WTC11 (cell line): ENCODE data around the gene GNS. TPM values are rescaled to one million over a fixed set of nuclear protein-coding genes. Genes with fewer than 3 reads are reported as not detected.

Source experiments
- ATAC-seq: fragments of 200-7000 bp; cut with Tn5 transposase; 2 replicates; pipeline ENCODE4 v1.10.0; 2021; ENCODE audit warnings: mild to moderate bottlenecking, moderate library complexity
- CTCF ChIA-PET: fragments of 300-600 bp; sonication (Branson Sonifier 250); formaldehyde crosslinking; loops from one replicate; lab custom pipeline; 2021; ENCODE audit warnings: antibody characterized with exemption; lab: Charles Lee
- POLR2A ChIA-PET: fragments of 350-600 bp; sonication (Branson Sonifier 250); formaldehyde crosslinking; loops from one replicate; lab custom pipeline; 2021; ENCODE audit warnings: antibody characterized with exemption; lab: Charles Lee
- DNase-seq: peaks from one replicate; pipeline ENCODE4 v3.0.0; 2021; ENCODE audit warnings: low spot score
- H3K27ac Mint-ChIP-seq: 2 replicates; pipeline ENCODE4 v1.8.0; 2021; ENCODE audit warnings: mixed read lengths
- H3K27me3 Mint-ChIP-seq: 2 replicates; pipeline ENCODE4 v1.8.0; 2021; ENCODE audit warnings: low read depth, mild to moderate bottlenecking, moderate library complexity, mixed read lengths
- H3K36me3 Mint-ChIP-seq: 2 replicates; pipeline ENCODE4 v1.8.0; 2021; ENCODE audit warnings: mixed read lengths
- H3K4me1 Mint-ChIP-seq: 2 replicates; pipeline ENCODE4 v1.8.0; 2022; ENCODE audit warnings: mixed read lengths
- H3K4me3 Mint-ChIP-seq: 2 replicates; pipeline ENCODE4 v1.8.0; 2021; ENCODE audit warnings: mild to moderate bottlenecking, moderate library complexity, mixed read lengths
- H3K9me3 Mint-ChIP-seq: 2 replicates; pipeline ENCODE4 v1.8.0; 2021; ENCODE audit warnings: mixed read lengths
- AFF4 ChIP-seq: sonication (generic); formaldehyde crosslinking; IDR thresholded peaks from 2 replicates; pipeline ENCODE4 v1.8.1; 2023; ENCODE audit warnings: mild to moderate bottlenecking, missing genetic modification reagents, borderline replicate concordance
- ATF1 ChIP-seq: sonication (generic); formaldehyde crosslinking; IDR thresholded peaks from 2 replicates; pipeline ENCODE4 v1.8.1; 2023; ENCODE audit warnings: mild to moderate bottlenecking, moderate library complexity, missing genetic modification reagents
- CREB1 ChIP-seq: sonication (generic); formaldehyde crosslinking; IDR thresholded peaks from 2 replicates; pipeline ENCODE4 v1.8.0; 2023; ENCODE audit warnings: mild to moderate bottlenecking, missing genetic modification reagents
- E2F5 ChIP-seq: sonication (generic); formaldehyde crosslinking; IDR thresholded peaks from 2 replicates; pipeline ENCODE4 v1.8.1; 2022; ENCODE audit warnings: mild to moderate bottlenecking, moderate library complexity, missing genetic modification reagents
- HMGA2 ChIP-seq: fragments of 250-450 bp; sonication (Bioruptor Pico); IDR thresholded peaks from 2 replicates; pipeline ENCODE4 v1.4.0; 2021; ENCODE audit warnings: mild to moderate bottlenecking, moderate library complexity
- JUN ChIP-seq: sonication (generic); formaldehyde crosslinking; IDR thresholded peaks from 2 replicates; pipeline ENCODE4 v1.8.0; 2023; ENCODE audit warnings: mild to moderate bottlenecking, missing genetic modification reagents
- MLX ChIP-seq: sonication (generic); formaldehyde crosslinking; IDR thresholded peaks from 2 replicates; pipeline ENCODE4 v1.8.1; 2023; ENCODE audit warnings: mild to moderate bottlenecking, missing genetic modification reagents, moderate library complexity
- MXD4 ChIP-seq: fragments of 250-450 bp; sonication (Bioruptor Pico); IDR thresholded peaks from 2 replicates; pipeline ENCODE4 v1.8.0; 2021; ENCODE audit warnings: mild to moderate bottlenecking, moderate library complexity, borderline replicate concordance
- MYBL2 ChIP-seq: sonication (generic); formaldehyde crosslinking; IDR thresholded peaks from 2 replicates; pipeline ENCODE4 v1.8.1; 2023; ENCODE audit warnings: mild to moderate bottlenecking, moderate library complexity, missing genetic modification reagents
- NFATC4 ChIP-seq: fragments of 250-450 bp; sonication (Bioruptor Pico); IDR thresholded peaks from 2 replicates; pipeline ENCODE4 v1.9.0; 2021; ENCODE audit warnings: mild to moderate bottlenecking
- NFE2L1 ChIP-seq: sonication (generic); formaldehyde crosslinking; IDR thresholded peaks from 2 replicates; pipeline ENCODE4 v1.8.1; 2023; ENCODE audit warnings: missing genetic modification reagents
- NFYB ChIP-seq: sonication (generic); formaldehyde crosslinking; conservative IDR thresholded peaks from 2 replicates; pipeline ENCODE4 v1.8.0; 2022; ENCODE audit warnings: low read depth, missing genetic modification reagents
- RORB ChIP-seq: fragments of 250-450 bp; sonication (Bioruptor Pico); IDR thresholded peaks from 2 replicates; pipeline ENCODE4 v1.9.0; 2021; ENCODE audit warnings: mild to moderate bottlenecking
- SMAD4 ChIP-seq: sonication (generic); formaldehyde crosslinking; IDR thresholded peaks from 2 replicates; pipeline ENCODE4 v1.8.0; 2022; ENCODE audit warnings: mild to moderate bottlenecking, missing genetic modification reagents
- TCF7 ChIP-seq: sonication (generic); formaldehyde crosslinking; IDR thresholded peaks from 2 replicates; pipeline ENCODE4 v1.8.0; 2022; ENCODE audit warnings: mild to moderate bottlenecking, low read depth, missing genetic modification reagents, moderate library complexity
- TEAD4 ChIP-seq: sonication (generic); formaldehyde crosslinking; IDR thresholded peaks from 2 replicates; pipeline ENCODE4 v1.8.0; 2022; ENCODE audit warnings: mild to moderate bottlenecking, missing genetic modification reagents
- TP53 ChIP-seq: sonication (generic); formaldehyde crosslinking; IDR thresholded peaks from 2 replicates; pipeline ENCODE4 v1.8.1; 2023; ENCODE audit warnings: mild to moderate bottlenecking, missing genetic modification reagents
- ZNF263 ChIP-seq: sonication (generic); formaldehyde crosslinking; IDR thresholded peaks from 2 replicates; pipeline ENCODE4 v1.8.1; 2022; ENCODE audit warnings: low read depth, mild to moderate bottlenecking, moderate library complexity, missing genetic modification reagents
- ZNF423 ChIP-seq: fragments of 250-450 bp; sonication (Bioruptor Pico); IDR thresholded peaks from 2 replicates; pipeline ENCODE4 v2.1.2; 2022; ENCODE audit warnings: mild to moderate bottlenecking, moderate library complexity
- ZNF512 ChIP-seq: sonication (generic); formaldehyde crosslinking; IDR thresholded peaks from 2 replicates; pipeline ENCODE4 v1.8.1; 2022; ENCODE audit warnings: missing genetic modification reagents, borderline replicate concordance
- total RNA-seq: library from RNA; stranded (reverse); gene quantifications from 3 replicates; pipeline ENCODE4 v1.2.3, GENCODE V29; 2021
- TF ChIP-seq, protein P1 (sequence below): sonication (generic); formaldehyde crosslinking; IDR thresholded peaks from 2 replicates; pipeline ENCODE4 v1.8.0; 2023; ENCODE audit warnings: mild to moderate bottlenecking, missing genetic modification reagents
- TF ChIP-seq, protein P2 (sequence below): sonication (generic); formaldehyde crosslinking; IDR thresholded peaks from 2 replicates; pipeline ENCODE4 v1.8.1; 2023; ENCODE audit warnings: mild to moderate bottlenecking, moderate library complexity, missing genetic modification reagents

The GNS gene
- total RNA-seq, 1 experiment from 2014 or later, result 24.7 TPM

GRCh38 chr12:64688219-64688618 lies 71.0 kb downstream of the GNS start:
- no peak overlapping the region for H3K4me3 Mint-ChIP-seq
- no peaks in the 10 kb centered on the region for H3K9me3 Mint-ChIP-seq
- POLR2A ChIA-PET, result no interaction called here
- H3K27me3 Mint-ChIP-seq, result no peaks in the 10 kb centered on the region
- ATAC-seq, result no peak
- peaks cover 41% of the 10 kb centered on the region for H3K36me3 Mint-ChIP-seq
- no peak for DNase-seq
- peak overlapping the region; percentile 61 for H3K27ac Mint-ChIP-seq
- no peak for TF ChIP-seq TEAD4
- TF ChIP-seq ATF1 (CRISPR knock-in tag), result no peak
- no peak for TF ChIP-seq TP53
- no peak for TF ChIP-seq JUN (CRISPR knock-in tag)
- TF ChIP-seq ZNF512 (CRISPR knock-in tag), result no peak
- TF ChIP-seq ZNF423 (CRISPR knock-in tag), result no peak
- TF ChIP-seq, all 79 proteins: peak for 0
- peaks cover 40% of the 10 kb centered on the region for H3K4me1 Mint-ChIP-seq
- CTCF ChIA-PET, result interaction anchor here (1.8 to 3.1 kb wide), 2 partner anchors 10 to 139 kb away, joined by 6 to 7 read pairs; no protein-coding TSS in a partner anchor

DNA sequence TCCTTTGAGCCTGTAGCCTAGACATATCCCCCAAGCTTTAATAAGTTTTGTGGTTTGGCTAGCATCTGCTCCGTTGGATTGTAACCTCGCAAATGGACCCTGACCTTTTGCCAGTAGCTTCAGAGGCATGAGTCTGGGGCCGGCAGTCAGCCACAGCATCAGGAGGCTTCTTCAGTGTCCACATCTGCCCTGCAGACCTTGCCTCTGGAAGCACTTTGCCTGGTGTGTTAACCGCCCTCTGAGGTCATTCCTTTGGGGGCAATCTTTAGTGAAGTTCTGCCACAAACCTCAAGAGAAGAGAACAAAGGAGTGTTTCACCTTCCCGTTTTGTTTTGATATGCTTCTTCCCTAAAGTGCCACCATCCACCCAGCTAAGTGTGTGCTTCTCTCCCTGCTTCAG lies 71.4 kb downstream of the GNS start:
- H3K27me3 Mint-ChIP-seq, result no peaks in the 10 kb centered on the region
- peaks cover 41% of the 10 kb centered on the region for H3K4me1 Mint-ChIP-seq
- POLR2A ChIA-PET, result no interaction called here
- ATAC-seq, result no peak
- H3K9me3 Mint-ChIP-seq, result no peaks in the 10 kb centered on the region
- CTCF ChIA-PET, result interaction anchor here (3.1 kb wide), 1 partner anchor 138 kb away, joined by 7 read pairs; no protein-coding TSS in a partner anchor
- peak overlapping the region; percentile 61 for H3K27ac Mint-ChIP-seq
- no peak overlapping the region for H3K4me3 Mint-ChIP-seq
- H3K36me3 Mint-ChIP-seq, result peaks cover 41% of the 10 kb centered on the region
- no peak for DNase-seq
- TF ChIP-seq TCF7 (no peak), ZNF263 (CRISPR knock-in tag) (no peak), HMGA2 (CRISPR knock-in tag) (no peak), NFE2L1 (no peak)
- TF ChIP-seq, all 79 proteins: peak for 0

DNA sequence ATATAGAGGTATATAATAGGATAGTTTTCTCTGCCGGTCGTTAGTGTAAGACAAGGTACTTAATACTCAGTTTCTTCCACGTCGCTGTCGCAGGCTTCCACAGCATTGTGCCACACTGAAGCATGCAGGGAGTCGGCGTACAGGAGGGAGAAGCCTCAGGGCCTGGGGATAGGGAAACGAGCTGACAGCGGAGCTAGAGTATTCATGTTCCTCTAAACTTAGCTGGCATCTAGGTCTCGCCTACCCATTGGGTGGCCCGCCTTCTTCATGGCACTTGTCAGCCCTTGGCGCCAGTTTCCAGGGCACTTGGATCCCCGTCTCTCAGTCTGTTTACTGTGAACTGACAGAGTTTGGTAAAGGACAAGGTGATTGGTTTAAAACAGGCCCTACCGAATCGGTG lies 73.6 kb downstream of the GNS start:
- H3K27me3 Mint-ChIP-seq, result no peaks in the 10 kb centered on the region
- DNase-seq, result no peak
- ChIA-PET POLR2A (no interaction called here), CTCF (interaction anchor here (1.5 kb wide), 1 partner anchor 136 kb away, joined by 4 read pairs; no protein-coding TSS in a partner anchor)
- peaks cover 36% of the 10 kb centered on the region for H3K36me3 Mint-ChIP-seq
- H3K4me3 Mint-ChIP-seq, result no peak overlapping the region
- no peak overlapping the region; the same call in 1 of the 2 replicates for H3K27ac Mint-ChIP-seq
- peaks cover 45% of the 10 kb centered on the region for H3K4me1 Mint-ChIP-seq
- no peaks in the 10 kb centered on the region for H3K9me3 Mint-ChIP-seq
- no peak for ATAC-seq
- TF ChIP-seq MLX (CRISPR knock-in tag), result no peak
- no peak for TF ChIP-seq AFF4 (CRISPR knock-in tag)
- TF ChIP-seq, protein P1, sequence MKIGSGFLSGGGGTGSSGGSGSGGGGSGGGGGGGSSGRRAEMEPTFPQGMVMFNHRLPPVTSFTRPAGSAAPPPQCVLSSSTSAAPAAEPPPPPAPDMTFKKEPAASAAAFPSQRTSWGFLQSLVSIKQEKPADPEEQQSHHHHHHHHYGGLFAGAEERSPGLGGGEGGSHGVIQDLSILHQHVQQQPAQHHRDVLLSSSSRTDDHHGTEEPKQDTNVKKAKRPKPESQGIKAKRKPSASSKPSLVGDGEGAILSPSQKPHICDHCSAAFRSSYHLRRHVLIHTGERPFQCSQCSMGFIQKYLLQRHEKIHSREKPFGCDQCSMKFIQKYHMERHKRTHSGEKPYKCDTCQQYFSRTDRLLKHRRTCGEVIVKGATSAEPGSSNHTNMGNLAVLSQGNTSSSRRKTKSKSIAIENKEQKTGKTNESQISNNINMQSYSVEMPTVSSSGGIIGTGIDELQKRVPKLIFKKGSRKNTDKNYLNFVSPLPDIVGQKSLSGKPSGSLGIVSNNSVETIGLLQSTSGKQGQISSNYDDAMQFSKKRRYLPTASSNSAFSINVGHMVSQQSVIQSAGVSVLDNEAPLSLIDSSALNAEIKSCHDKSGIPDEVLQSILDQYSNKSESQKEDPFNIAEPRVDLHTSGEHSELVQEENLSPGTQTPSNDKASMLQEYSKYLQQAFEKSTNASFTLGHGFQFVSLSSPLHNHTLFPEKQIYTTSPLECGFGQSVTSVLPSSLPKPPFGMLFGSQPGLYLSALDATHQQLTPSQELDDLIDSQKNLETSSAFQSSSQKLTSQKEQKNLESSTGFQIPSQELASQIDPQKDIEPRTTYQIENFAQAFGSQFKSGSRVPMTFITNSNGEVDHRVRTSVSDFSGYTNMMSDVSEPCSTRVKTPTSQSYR, result no peak
- TF ChIP-seq, protein P2, sequence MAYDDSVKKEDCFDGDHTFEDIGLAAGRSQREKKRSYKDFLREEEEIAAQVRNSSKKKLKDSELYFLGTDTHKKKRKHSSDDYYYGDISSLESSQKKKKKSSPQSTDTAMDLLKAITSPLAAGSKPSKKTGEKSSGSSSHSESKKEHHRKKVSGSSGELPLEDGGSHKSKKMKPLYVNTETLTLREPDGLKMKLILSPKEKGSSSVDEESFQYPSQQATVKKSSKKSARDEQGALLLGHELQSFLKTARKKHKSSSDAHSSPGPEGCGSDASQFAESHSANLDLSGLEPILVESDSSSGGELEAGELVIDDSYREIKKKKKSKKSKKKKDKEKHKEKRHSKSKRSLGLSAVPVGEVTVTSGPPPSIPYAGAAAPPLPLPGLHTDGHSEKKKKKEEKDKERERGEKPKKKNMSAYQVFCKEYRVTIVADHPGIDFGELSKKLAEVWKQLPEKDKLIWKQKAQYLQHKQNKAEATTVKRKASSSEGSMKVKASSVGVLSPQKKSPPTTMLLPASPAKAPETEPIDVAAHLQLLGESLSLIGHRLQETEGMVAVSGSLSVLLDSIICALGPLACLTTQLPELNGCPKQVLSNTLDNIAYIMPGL (CRISPR knock-in tag), result no peak
- no peak for TF ChIP-seq CREB1 (CRISPR knock-in tag)
- no peak for TF ChIP-seq TP53
- no peak for TF ChIP-seq E2F5 (CRISPR knock-in tag)
- TF ChIP-seq MXD4 (CRISPR knock-in tag), result no peak
- no peak for TF ChIP-seq SMAD4 (CRISPR knock-in tag)
- TF ChIP-seq RORB (CRISPR knock-in tag), result no peak
- no peak for TF ChIP-seq NFE2L1
- TF ChIP-seq MYBL2 (CRISPR knock-in tag), result no peak
- TF ChIP-seq NFYB, result no peak
- TF ChIP-seq NFATC4, result no peak
